OCI-LY7 (cell line): Measurements from ENCODE around the gene SRCIN1. TPM values are rescaled to one million over a fixed set of nuclear protein-coding genes. Genes with fewer than 3 reads are reported as not detected.

Experiments
- BruUV-seq: library from RNA; stranded (reverse); fragments of 400-500 nt; replicated peaks from 2 replicates; lab custom pipeline; 2021; lab: Mats Ljungman, UMichigan
- CTCF ChIA-PET: fragments of 300-600 bp; sonication (Branson Sonifier 250); formaldehyde crosslinking; loops from one replicate; lab custom pipeline; 2022; ENCODE audit warnings: antibody characterized with exemption; ENCODE audit not compliant: unreplicated experiment; lab: Charles Lee
- POLR2A ChIA-PET: fragments of 300-600 bp; sonication (Branson Sonifier 250); formaldehyde crosslinking; loops from one replicate; lab custom pipeline; 2022; ENCODE audit warnings: antibody characterized with exemption; lab: Charles Lee
- DNase-seq: peaks from one replicate; pipeline ENCODE4 v3.0.0-alpha.2; 2015; ENCODE audit warnings: low spot score
- H2AFZ ChIP-seq: fragments of 200-600 bp; sonication (generic), shearing (Covaris generic); 2 replicates; pipeline ENCODE4 v1.6.1; 2014; ENCODE audit warnings: mild to moderate bottlenecking, antibody characterized with exemption, low read length, moderate library complexity
- H3K27ac ChIP-seq: fragments of 200-600 bp; sonication (generic); 2 replicates; pipeline ENCODE4 v1.5.1; 2014; ENCODE audit warnings: mixed run types, low read depth, mild to moderate bottlenecking, moderate library complexity, low read length, inconsistent platforms; ENCODE audit not compliant: poor library complexity, severe bottlenecking
- H3K36me3 ChIP-seq: fragments of 200-600 bp; sonication (generic); 2 replicates; pipeline ENCODE4 v1.6.1; 2014; ENCODE audit warnings: mild to moderate bottlenecking, antibody characterized with exemption, low read length, moderate library complexity, mixed read lengths; ENCODE audit not compliant: insufficient read depth
- H3K4me1 ChIP-seq: fragments of 200-600 bp; sonication (generic); 2 replicates; pipeline ENCODE4 v1.5.1; 2014; ENCODE audit warnings: mild to moderate bottlenecking, low read length; ENCODE audit not compliant: insufficient read depth, poor library complexity, severe bottlenecking
- H3K4me2 ChIP-seq: fragments of 200-600 bp; sonication (generic); 2 replicates; pipeline ENCODE4 v1.6.1; 2014; ENCODE audit warnings: mild to moderate bottlenecking, low read length
- H3K4me3 ChIP-seq: fragments of 200-600 bp; sonication (generic); 2 replicates; pipeline ENCODE4 v1.5.1; 2014; ENCODE audit warnings: mild to moderate bottlenecking, low read depth, low read length; ENCODE audit not compliant: poor library complexity, severe bottlenecking
- H3K79me2 ChIP-seq: fragments of 200-600 bp; sonication (generic); 2 replicates; pipeline ENCODE4 v1.6.1; 2016; ENCODE audit warnings: low read depth, mild to moderate bottlenecking, low read length, moderate library complexity, mixed read lengths; ENCODE audit not compliant: insufficient read depth
- H3K9me2 ChIP-seq: fragments of 200-600 bp; sonication (generic); 2 replicates; pipeline ENCODE4 v1.6.1; 2016; ENCODE audit warnings: mild to moderate bottlenecking, low read length, mixed read lengths; ENCODE audit not compliant: insufficient read depth
- H3K9me3 ChIP-seq: fragments of 200-600 bp; sonication (generic); 2 replicates; pipeline ENCODE4 v1.6.1; 2014; ENCODE audit warnings: mild to moderate bottlenecking, mixed run types, low read length, mixed read lengths
- H4K20me1 ChIP-seq: fragments of 200-600 bp; sonication (generic); 2 replicates; pipeline ENCODE4 v1.6.1; 2014; ENCODE audit warnings: mild to moderate bottlenecking, antibody characterized with exemption, low read length, moderate library complexity, mixed read lengths; ENCODE audit not compliant: insufficient read depth
- CTCF ChIP-seq: fragments of 200-600 bp; sonication (generic); conservative IDR thresholded peaks from 2 replicates; pipeline ENCODE4 v1.5.1; 2014; ENCODE audit warnings: mild to moderate bottlenecking, antibody characterized with exemption, low read length, moderate library complexity, mixed read lengths
- EZH2phosphoT487 ChIP-seq: fragments of 200-600 bp; sonication (generic); IDR thresholded peaks from 2 replicates; pipeline ENCODE4 v1.6.1; 2018; ENCODE audit warnings: low read depth, borderline replicate concordance, mild to moderate bottlenecking, mixed run types, antibody characterized with exemption, low read length, moderate library complexity, mixed read lengths
- intact Hi-C: fragments of 100-400 bp; cut with micrococcal nuclease; formaldehyde crosslinking; loops from one replicate; pipeline ENCODE4 v1.10.0; 2022; ENCODE audit not compliant: unreplicated experiment
- total RNA-seq, 2 experiments: library from RNA; depleted of rRNA in 1 of 2; stranded (reverse); fragments of >200 nt in 1 of 2; shearing (Covaris generic) in 1 of 2; gene quantifications; 2 replicates each; pipeline ENCODE4 v1.2.3, GENCODE V29; 2014 to 2022

Gene SRCIN1
- total RNA-seq, 2 experiments from 2014 or later = 1.5 to 4.6 TPM

- POLR2A ChIA-PET = no interaction called here
- CTCF ChIA-PET = no interaction called here
- DNase-seq = no peak
- Histone ChIP-seq H3K9me3 (no peaks in the 10 kb centered on the region), H3K4me1 (peaks cover 1% of the 10 kb centered on the region), H3K4me2 (no peak overlapping the region), H3K9me2 (no peaks in the 10 kb centered on the region), H3K4me3 (no peak overlapping the region), H3K27ac (no peak overlapping the region), H4K20me1 (no peaks in the 10 kb centered on the region; the same call in 1 of the 2 replicates), H2AFZ (no peak overlapping the region), H3K79me2 (no peaks in the 10 kb centered on the region), H3K36me3 (no peaks in the 10 kb centered on the region)
- no TSS peak for BruUV-seq
- TF ChIP-seq EZH2phosphoT487 (no peak), CTCF (no peak)
- intact Hi-C loops = no loop called here
These were observed 40.9 kb downstream of the SRCIN1 start for GRCh38 chr17:38564869-38565268.

- H3K9me3 ChIP-seq = no peaks in the 10 kb centered on the region
- TF ChIP-seq CTCF = no peak
- no peak for TF ChIP-seq EZH2phosphoT487
- BruUV-seq = no TSS peak
- H3K36me3 ChIP-seq = no peaks in the 10 kb centered on the region
- ChIA-PET POLR2A (interaction anchor here (0.6 kb wide), 1 partner anchor 268 kb away, joined by 3 read pairs; no protein-coding TSS in a partner anchor), CTCF (no interaction called here)
- H3K4me1 ChIP-seq = peaks cover 6% of the 10 kb centered on the region
- no peak overlapping the region for H3K4me3 ChIP-seq
- H2AFZ ChIP-seq = no peak overlapping the region
- no peak overlapping the region for H3K4me2 ChIP-seq
- no peak for DNase-seq
- H3K79me2 ChIP-seq = no peaks in the 10 kb centered on the region
- no peaks in the 10 kb centered on the region for H3K9me2 ChIP-seq
- no peaks in the 10 kb centered on the region; the same call in 1 of the 2 replicates for H4K20me1 ChIP-seq
- H3K27ac ChIP-seq = no peak overlapping the region
- intact Hi-C loops = no loop called here
These were observed 41.4 kb downstream of the SRCIN1 start for GRCh38 chr17:38564254-38564837.
